Sigmoid colon (tissue), 7 donors: ENCODE results near the gene DOCK9. TPM values are rescaled to one million over a fixed set of nuclear protein-coding genes. Genes with fewer than 3 reads are reported as not detected.

Source experiments
- DNase-seq: peaks from one replicate; pipeline ENCODE4 v3.0.0-alpha.2; 2019
- H3K27ac ChIP-seq, 4 donors: fragments of 200-600 bp; sonication (generic); one replicate each; pipeline ENCODE4 v1.5.1; 2016 to 2019; ENCODE audit warnings: mild to moderate bottlenecking in 1 of 4
- H3K27me3 ChIP-seq, 3 donors: fragments of 200-600 bp; sonication (generic); one replicate each; pipeline ENCODE4 v1.5.1; 2019; ENCODE audit warnings: mild to moderate bottlenecking in 1 of 3
- H3K36me3 ChIP-seq, 4 donors: fragments of 200-600 bp; sonication (generic); one replicate each; pipeline ENCODE4 v1.5.1; 2016 to 2019
- H3K4me1 ChIP-seq, 4 donors: fragments of 200-600 bp; sonication (generic); one replicate each; pipeline ENCODE4 v1.5.1; 2017 to 2019
- H3K4me3 ChIP-seq, 4 donors: fragments of 200-600 bp; sonication (generic); one replicate each; pipeline ENCODE4 v1.5.1; 2017 to 2019; ENCODE audit warnings: mild to moderate bottlenecking in 2 of 4, moderate library complexity in 1 of 4
- H3K9me3 ChIP-seq, 4 donors: fragments of 200-600 bp in 3 of 4; sonication (generic) in 3 of 4; one replicate each; pipeline versions ENCODE4 v1.5.1 to v1.6.1; 2013 to 2019
- EP300 ChIP-seq, 4 donors: sonication (generic); formaldehyde crosslinking; IDR thresholded peaks; one replicate each; pipeline ENCODE4 v1.6.1; 2017; ENCODE audit warnings: antibody characterized with exemption in 4 of 4
- POLR2A ChIP-seq, 2 donors: fragments of 450-650 bp; IDR thresholded peaks; one replicate each; pipeline ENCODE4 v1.6.1; 2016; ENCODE audit warnings: antibody characterized with exemption in 2 of 2, mild to moderate bottlenecking in 2 of 2, moderate library complexity in 2 of 2
- POLR2AphosphoS5 ChIP-seq, 4 donors: sonication (generic); formaldehyde crosslinking; IDR thresholded peaks; one replicate each; pipeline ENCODE4 v1.6.1; 2017; ENCODE audit warnings: antibody characterized with exemption in 4 of 4
- WGBS, 2 donors: extraction: QIAGEN DNeasy Blood & Tissue Kit; methylation state at CpG; one replicate each; pipeline ENCODE4 v1.1.7; 2013; 5-methylcytosine and 5-hydroxymethylcytosine counted together
- intact Hi-C: fragments of 100-400 bp; cut with DNase I; formaldehyde crosslinking; loops from one replicate; pipeline ENCODE4 v1.15.1; 2023
- polyA plus RNA-seq, 3 donors: library from polyadenylated mRNA; stranded (reverse); fragments of 200-250 nt; gene quantifications; one replicate each; pipeline ENCODE4 v1.2.3, GENCODE V29; 2013
- total RNA-seq, 4 donors: library from RNA; depleted of rRNA; stranded (reverse); fragments of >200 nt; gene quantifications; one replicate each; pipeline ENCODE4 v1.1.0, GENCODE V29; 2016
- TF ChIP-seq, protein P1 (sequence below), 4 experiments: fragments of 450-650 bp in 3 of 4; fragments of 200-600 bp in 1 of 4; IDR thresholded peaks; one replicate each; pipeline ENCODE4 v1.5.1; 2016 to 2019; ENCODE audit warnings: antibody characterized with exemption in 4 of 4, mild to moderate bottlenecking in 3 of 4, moderate library complexity in 2 of 4
- donor health status: healthy with polysubstance abuse.
- donor health status: Bipolar disorder and iron deficiency.
- donor health status: healthy.

Gene DOCK9
- total and polyA plus RNA-seq, 7 donors = 10.8 to 126 (median 60.4) TPM

GRCh38 chr13:98809345-98809777, 168.5 kb downstream of the DOCK9 start:
- Histone ChIP-seq H3K27ac (no peak overlapping the region), H3K4me3 (no peak overlapping the region), H3K27me3 (no peaks in the 10 kb centered on the region), H3K9me3 (no peaks in the 10 kb centered on the region), H3K36me3 (peaks cover 6 to 54% (median 11%) of the 10 kb centered on the region in 4 donors), H3K4me1 (no peaks in the 10 kb centered on the region)
- TF ChIP-seq, protein P1, sequence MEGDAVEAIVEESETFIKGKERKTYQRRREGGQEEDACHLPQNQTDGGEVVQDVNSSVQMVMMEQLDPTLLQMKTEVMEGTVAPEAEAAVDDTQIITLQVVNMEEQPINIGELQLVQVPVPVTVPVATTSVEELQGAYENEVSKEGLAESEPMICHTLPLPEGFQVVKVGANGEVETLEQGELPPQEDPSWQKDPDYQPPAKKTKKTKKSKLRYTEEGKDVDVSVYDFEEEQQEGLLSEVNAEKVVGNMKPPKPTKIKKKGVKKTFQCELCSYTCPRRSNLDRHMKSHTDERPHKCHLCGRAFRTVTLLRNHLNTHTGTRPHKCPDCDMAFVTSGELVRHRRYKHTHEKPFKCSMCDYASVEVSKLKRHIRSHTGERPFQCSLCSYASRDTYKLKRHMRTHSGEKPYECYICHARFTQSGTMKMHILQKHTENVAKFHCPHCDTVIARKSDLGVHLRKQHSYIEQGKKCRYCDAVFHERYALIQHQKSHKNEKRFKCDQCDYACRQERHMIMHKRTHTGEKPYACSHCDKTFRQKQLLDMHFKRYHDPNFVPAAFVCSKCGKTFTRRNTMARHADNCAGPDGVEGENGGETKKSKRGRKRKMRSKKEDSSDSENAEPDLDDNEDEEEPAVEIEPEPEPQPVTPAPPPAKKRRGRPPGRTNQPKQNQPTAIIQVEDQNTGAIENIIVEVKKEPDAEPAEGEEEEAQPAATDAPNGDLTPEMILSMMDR (IDR thresholded peaks at IDR 0.05) = no peak
- TF ChIP-seq POLR2A (IDR thresholded peaks at IDR 0.05) (no peak), EP300 (IDR thresholded peaks at IDR 0.05) (no peak), POLR2AphosphoS5 (IDR thresholded peaks at IDR 0.05) (no peak)
- WGBS, 2 donors = 92 to 93% methylated on average over 11 of the region's 11 CpGs
- intact Hi-C loops = no loop called here
- DNase-seq = no peak

DNA sequence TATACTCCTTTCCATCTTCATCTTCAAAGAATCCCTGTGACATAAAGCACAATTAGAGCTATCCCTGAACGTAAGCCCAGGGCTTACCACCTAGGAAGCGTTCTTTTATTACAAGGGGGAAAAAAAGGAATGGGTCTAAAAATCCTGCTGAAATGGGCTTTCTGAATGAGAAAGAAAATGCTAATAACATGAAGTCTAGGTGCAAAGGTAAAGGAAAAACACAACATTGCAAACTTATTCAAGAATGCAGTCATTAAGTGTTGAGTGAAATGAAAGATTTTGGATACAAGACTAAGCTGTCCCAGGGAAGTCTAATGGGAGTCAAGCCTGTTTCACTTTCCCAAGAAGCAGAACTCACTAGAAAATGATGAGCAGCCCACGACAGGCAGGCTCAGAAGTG, 170.1 kb downstream of the DOCK9 start:
- TF ChIP-seq, protein P1 (IDR thresholded peaks at IDR 0.05) = no peak
- TF ChIP-seq EP300 (IDR thresholded peaks at IDR 0.05) (no peak), POLR2A (IDR thresholded peaks at IDR 0.05) (no peak), POLR2AphosphoS5 (IDR thresholded peaks at IDR 0.05) (no peak)
- intact Hi-C loops = no loop called here
- no peaks in the 10 kb centered on the region for H3K27me3 ChIP-seq
- no peak overlapping the region for H3K27ac ChIP-seq
- no peak for DNase-seq
- WGBS, 2 donors = 88 to 92% methylated on average over 3 of the region's 3 CpGs
- H3K36me3 ChIP-seq = peaks cover 9 to 70% (median 14%) of the 10 kb centered on the region in 4 donors
- H3K4me3 ChIP-seq = no peak overlapping the region
- no peaks in the 10 kb centered on the region for H3K9me3 ChIP-seq
- H3K4me1 ChIP-seq = no peaks in the 10 kb centered on the region

GRCh38 chr13:98804336-98804855, 173.5 kb downstream of the DOCK9 start:
- no peak for TF ChIP-seq POLR2A (IDR thresholded peaks at IDR 0.05)
- TF ChIP-seq, protein P1 (IDR thresholded peaks at IDR 0.05) = no peak
- no peak for TF ChIP-seq EP300 (IDR thresholded peaks at IDR 0.05)
- no peak for TF ChIP-seq POLR2AphosphoS5 (IDR thresholded peaks at IDR 0.05)
- Histone ChIP-seq H3K9me3 (no peaks in the 10 kb centered on the region), H3K36me3 (peaks cover 13 to 74% (median 15%) of the 10 kb centered on the region in 4 donors), H3K4me1 (peaks cover 0 to 11% (median 3%) of the 10 kb centered on the region in 4 donors), H3K27me3 (no peaks in the 10 kb centered on the region), H3K27ac (no peak overlapping the region), H3K4me3 (no peak overlapping the region)
- intact Hi-C loops = no loop called here
- DNase-seq = no peak
- 82 to 88% methylated on average over 9 of the region's 9 CpGs for WGBS, 2 donors

DNA sequence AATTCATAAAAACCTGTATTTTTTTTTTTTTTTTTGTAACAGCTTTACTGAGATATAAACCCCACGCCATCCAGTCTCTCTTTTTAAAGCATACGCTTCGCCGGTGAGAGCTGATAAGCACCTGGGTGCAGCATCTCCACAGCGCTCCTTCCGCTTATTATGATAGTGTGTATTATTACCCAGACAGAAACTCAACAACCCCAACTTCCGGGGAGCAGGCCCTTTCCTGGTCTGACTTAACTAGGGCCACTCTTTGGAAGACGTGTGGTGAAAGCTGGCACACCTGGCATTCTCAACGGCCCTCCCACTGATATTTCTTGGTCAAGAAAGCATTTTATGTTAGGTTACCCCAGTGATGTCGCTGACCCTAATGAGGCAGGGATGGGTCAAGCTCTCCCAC, 173.9 kb downstream of the DOCK9 start:
- no peak overlapping the region for H3K4me3 ChIP-seq
- WGBS, 2 donors = 94 to 96% methylated on average over 10 of the region's 10 CpGs
- TF ChIP-seq, protein P1 (IDR thresholded peaks at IDR 0.05) = no peak
- TF ChIP-seq POLR2A (IDR thresholded peaks at IDR 0.05) (no peak), POLR2AphosphoS5 (IDR thresholded peaks at IDR 0.05) (no peak), EP300 (IDR thresholded peaks at IDR 0.05) (no peak)
- H3K36me3 ChIP-seq = peaks cover 13 to 75% (median 15%) of the 10 kb centered on the region in 4 donors
- no peak overlapping the region for H3K27ac ChIP-seq
- no peaks in the 10 kb centered on the region for H3K27me3 ChIP-seq
- no peaks in the 10 kb centered on the region for H3K9me3 ChIP-seq
- no peak for DNase-seq
- intact Hi-C loops = no loop called here
- peaks cover 0 to 11% (median 3%) of the 10 kb centered on the region in 4 donors for H3K4me1 ChIP-seq

GRCh38 chr13:98803111-98803561, 174.7 kb downstream of the DOCK9 start:
- Histone ChIP-seq H3K9me3 (no peaks in the 10 kb centered on the region), H3K27ac (no peak overlapping the region)
- 88 to 94% methylated on average over 7 of the region's 7 CpGs for WGBS, 2 donors

More at GRCh38 chr13:98803111-98803561, 174.7 kb downstream of the DOCK9 start:
- no peak for DNase-seq
- Histone ChIP-seq H3K27me3 (no peaks in the 10 kb centered on the region), H3K4me1 (peaks cover 0 to 11% (median 3%) of the 10 kb centered on the region in 4 donors), H3K36me3 (peaks cover 13 to 80% (median 15%) of the 10 kb centered on the region in 4 donors), H3K4me3 (no peak overlapping the region)
- TF ChIP-seq POLR2A (IDR thresholded peaks at IDR 0.05) = no peak
- no peak for TF ChIP-seq POLR2AphosphoS5 (IDR thresholded peaks at IDR 0.05)
- TF ChIP-seq, protein P1 (IDR thresholded peaks at IDR 0.05) = no peak
- no peak for TF ChIP-seq EP300 (IDR thresholded peaks at IDR 0.05)
- intact Hi-C loops = no loop called here
